A549 (cell line): Measurements from ENCODE around the gene CMTM7. TPM values are rescaled to one million over a fixed set of nuclear protein-coding genes. Genes with fewer than 3 reads are reported as not detected.

Experiments used
- ATAC-seq, 2 experiments: fragments of 200-7000 bp in 1 of 2; fragments of >200 bp in 1 of 2; cut with Nextera tagmentation in 1 of 2; cut with Tn5 transposase in 1 of 2; 3 replicates each; pipeline versions ENCODE4 v1.8.0 to v1.9.1; 2018 to 2020; ENCODE audit warnings: mild to moderate bottlenecking in 1 of 2, moderate library complexity in 1 of 2
- CTCF ChIA-PET: fragments of 300-600 bp; sonication (Branson Sonifier 250); formaldehyde crosslinking; extraction: SDS; loops from one replicate; lab custom pipeline; 2021; ENCODE audit warnings: antibody characterized with exemption, inconsistent platforms; lab: Yijun Ruan, JAX
- POLR2A ChIA-PET: fragments of 350-600 bp; formaldehyde crosslinking; extraction: SDS; loops from one replicate; lab custom pipeline; 2021; ENCODE audit warnings: antibody characterized with exemption, inconsistent platforms; lab: Yijun Ruan, JAX
- DNase-seq, 2 experiments: peaks; one replicate each; pipeline versions ENCODE4 v3.0.0 to v3.0.0-alpha.2; 2011 to 2016; ENCODE audit warnings: low read depth in 1 of 2, low spot score in 1 of 2
- FAIRE-seq: peaks from 2 replicates; lab custom pipeline; 2011; peaks lifted over from hg19 to GRCh38; lab: Jason Lieb, UNC
- H3K27ac ChIP-seq, 2 experiments: fragments of >200 bp; sonication (Bioruptor Twin); formaldehyde crosslinking; 3 replicates each; pipeline ENCODE4 v1.5.1; 2016 to 2017
- H3K4me1 ChIP-seq: fragments of >200 bp; sonication (Bioruptor Twin); formaldehyde crosslinking; 3 replicates; pipeline ENCODE4 v1.6.1; 2016
- H3K4me2 ChIP-seq: fragments of >200 bp; sonication (Bioruptor Twin); formaldehyde crosslinking; 3 replicates; pipeline ENCODE4 v1.6.1; 2016
- H3K4me3 ChIP-seq: fragments of >200 bp; sonication (Bioruptor Twin); formaldehyde crosslinking; 3 replicates; pipeline ENCODE4 v1.5.1; 2016
- H3K9me3 ChIP-seq: fragments of >200 bp; sonication (Bioruptor Twin); formaldehyde crosslinking; 3 replicates; pipeline ENCODE4 v1.6.1; 2016
- CBX2 ChIP-seq: fragments of 200-600 bp; sonication (generic); IDR thresholded peaks from 2 replicates; pipeline ENCODE4 v1.6.1; 2016; ENCODE audit warnings: low read depth, mild to moderate bottlenecking, borderline replicate concordance
- CBX8 ChIP-seq: fragments of 200-600 bp; sonication (generic); IDR thresholded peaks from 2 replicates; pipeline ENCODE4 v1.6.1; 2016
- CHD4 ChIP-seq: fragments of 200-600 bp; sonication (generic); IDR thresholded peaks from 2 replicates; pipeline ENCODE4 v1.6.1; 2016; ENCODE audit warnings: antibody characterized with exemption, mild to moderate bottlenecking, borderline replicate concordance
- EHF ChIP-seq: fragments of 250-450 bp; sonication (Bioruptor Pico); IDR thresholded peaks from 2 replicates; pipeline ENCODE4 v1.5.0; 2020; ENCODE audit warnings: mild to moderate bottlenecking
- ESRRA ChIP-seq: fragments of 150-350 bp; IDR thresholded peaks from 2 replicates; pipeline ENCODE4 v1.6.1; 2014; ENCODE audit warnings: mild to moderate bottlenecking, low read length, borderline replicate concordance
- GATA3 ChIP-seq: IDR thresholded peaks from 2 replicates; pipeline ENCODE4 v1.6.1; 2012; ENCODE audit warnings: borderline replicate concordance
- HEYL ChIP-seq: fragments of 250-450 bp; sonication (Bioruptor Pico); IDR thresholded peaks from 2 replicates; pipeline ENCODE4 v1.8.0; 2021; ENCODE audit warnings: mild to moderate bottlenecking, moderate library complexity
- HOXB13 ChIP-seq: fragments of 250-450 bp; sonication (Bioruptor Pico); IDR thresholded peaks from 2 replicates; pipeline ENCODE4 v1.5.0; 2020; ENCODE audit warnings: low read depth, mild to moderate bottlenecking, moderate library complexity
- HOXB5 ChIP-seq: fragments of 250-450 bp; sonication (Bioruptor Pico); IDR thresholded peaks from 2 replicates; pipeline ENCODE4 v1.5.0; 2020; ENCODE audit warnings: mild to moderate bottlenecking, moderate library complexity
- JUN ChIP-seq, 2 experiments: fragments of >200 bp; sonication (Bioruptor Twin); formaldehyde crosslinking; IDR thresholded peaks; 2 replicates in 1 of 2; 3 replicates in 1 of 2; pipeline ENCODE4 v1.6.1; 2016 to 2017
- KDM1A ChIP-seq: fragments of 200-600 bp; sonication (generic); IDR thresholded peaks from 2 replicates; pipeline ENCODE4 v1.6.1; 2016; ENCODE audit warnings: low read depth, mild to moderate bottlenecking
- MAFK ChIP-seq: fragments of 450-650 bp; IDR thresholded peaks from 2 replicates; pipeline ENCODE4 v1.6.1; 2014; ENCODE audit not compliant: partially characterized antibody
- MAX ChIP-seq: IDR thresholded peaks from 2 replicates; pipeline ENCODE4 v1.6.1; 2012
- MAZ ChIP-seq: fragments of 150-350 bp; IDR thresholded peaks from 2 replicates; pipeline ENCODE4 v1.6.1; 2014; ENCODE audit warnings: antibody characterized with exemption, low read depth, low read length, borderline replicate concordance
- MYC ChIP-seq: IDR thresholded peaks from 2 replicates; pipeline ENCODE4 v1.6.1; 2012; ENCODE audit warnings: mild to moderate bottlenecking, inconsistent platforms, low read length, improper control_type of control experiment, borderline replicate concordance
- NR3C1 ChIP-seq: fragments of >200 bp; sonication (Bioruptor Twin); formaldehyde crosslinking; IDR thresholded peaks from 3 replicates; pipeline ENCODE4 v1.6.1; 2017
- PHF8 ChIP-seq: fragments of 200-600 bp; sonication (generic); IDR thresholded peaks from 2 replicates; pipeline ENCODE4 v1.6.1; 2016; ENCODE audit warnings: low read depth, mild to moderate bottlenecking, antibody characterized with exemption, moderate library complexity, borderline replicate concordance
- POLR2A ChIP-seq: IDR thresholded peaks from 2 replicates; pipeline ENCODE4 v1.6.1; 2012; ENCODE audit warnings: mild to moderate bottlenecking, low read length
- RCOR1 ChIP-seq: fragments of 150-350 bp; IDR thresholded peaks from 2 replicates; pipeline ENCODE4 v1.6.1; 2014; ENCODE audit warnings: antibody characterized with exemption, low read length, low read depth
- RNF2 ChIP-seq: fragments of 200-600 bp; sonication (generic); IDR thresholded peaks from 2 replicates; pipeline ENCODE4 v1.6.1; 2016; ENCODE audit warnings: low read depth, mild to moderate bottlenecking, antibody characterized with exemption, moderate library complexity, borderline replicate concordance
- SMC3 ChIP-seq: fragments of >200 bp; sonication (Bioruptor Twin); formaldehyde crosslinking; IDR thresholded peaks from 3 replicates; pipeline ENCODE4 v1.6.1; 2018; ENCODE audit warnings: inconsistent platforms
- SREBF2 ChIP-seq: fragments of 450-650 bp; IDR thresholded peaks from 2 replicates; pipeline ENCODE4 v1.6.1; 2014; ENCODE audit warnings: mild to moderate bottlenecking, moderate library complexity
- USF2 ChIP-seq: fragments of 450-650 bp; IDR thresholded peaks from 2 replicates; pipeline ENCODE4 v1.6.1; 2014; ENCODE audit warnings: antibody characterized with exemption
- ZC3H11A ChIP-seq: fragments of 450-650 bp; IDR thresholded peaks from 2 replicates; pipeline ENCODE4 v1.6.1; 2014; ENCODE audit warnings: antibody characterized with exemption, mild to moderate bottlenecking
- ZSCAN20 ChIP-seq: fragments of 250-450 bp; sonication (Bioruptor Pico); IDR thresholded peaks from 2 replicates; pipeline ENCODE4 v1.8.0; 2022; ENCODE audit warnings: mild to moderate bottlenecking, moderate library complexity
- WGBS: methylation state at CpG from one replicate; pipeline ENCODE4 v1.1.6; 2017; ENCODE audit errors: missing lambda C conversion rate; 5-methylcytosine and 5-hydroxymethylcytosine counted together
- polyA plus RNA-seq, 4 experiments: library from polyadenylated mRNA; depleted of rRNA in 3 of 4; stranded (reverse); fragments of >200 nt; fragmentation: RNase III in 1 of 4; extraction: RNeasy Plus Mini Kit Qiagen cat#74134 plus additional on column Dnase treatment in 1 of 4; gene quantifications; 2 replicates in 3 of 4; 3 replicates in 1 of 4; pipeline ENCODE4 v1.2.3, GENCODE V29; 2011 to 2017

The CMTM7 gene
- polyA plus RNA-seq, 2 of the 4 experiments (the other 2 are of a cell fraction) = 14.2 to 18.7 TPM

- DNase-seq = no peak
- Histone ChIP-seq H3K9me3 (no peaks in the 10 kb centered on the region), H3K27ac (no peak overlapping the region), H3K4me2 (no peak overlapping the region), H3K4me1 (no peaks in the 10 kb centered on the region), H3K4me3 (no peak overlapping the region)
- ChIA-PET POLR2A (no interaction called here), CTCF (interaction anchor here (0.5 to 7.5 kb wide), 31 partner anchors 10 to 298 kb away, joined by 3 to 88 read pairs (median 4); partner anchors contain the start of gene CMTM7)
- 79% methylated on average over 5 of the region's 5 CpGs for WGBS
- ATAC-seq = no peak
- TF ChIP-seq MAFK (no peak), MYC (no peak), RCOR1 (no peak), MAZ (no peak), HOXB5 (CRISPR knock-in tag) (no peak)
- no peak for FAIRE-seq
These were observed 16.1 kb upstream of the CMTM7 start for GRCh38 chr3:32375596-32375930.

DNA sequence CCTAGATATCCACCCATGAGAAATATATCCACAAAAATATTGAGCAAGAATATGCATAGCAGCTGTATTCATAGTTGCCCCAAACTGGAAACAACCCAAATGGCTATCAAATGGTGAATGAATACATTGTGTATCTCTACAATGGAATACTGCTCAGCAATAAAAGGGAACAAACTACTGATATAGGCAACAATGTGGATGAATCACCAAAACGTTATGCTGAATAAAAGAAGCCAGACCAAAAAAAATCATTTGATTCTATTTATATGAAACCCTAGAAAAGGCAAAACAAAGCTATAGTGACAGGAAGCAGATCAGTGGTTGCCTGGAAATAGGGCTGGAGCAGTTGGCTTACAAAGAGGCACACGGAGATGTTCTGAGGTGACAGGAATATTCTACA is 15.5 kb upstream of the CMTM7 start:
- WGBS = 73% methylated on average over 2 of the region's 2 CpGs
- no peaks in the 10 kb centered on the region for H3K4me1 ChIP-seq
- no peak overlapping the region for H3K4me3 ChIP-seq
- no peaks in the 10 kb centered on the region for H3K9me3 ChIP-seq
- no peak for ATAC-seq
- no peak for FAIRE-seq
- H3K27ac ChIP-seq = no peak overlapping the region
- no peak for TF ChIP-seq CBX8
- TF ChIP-seq POLR2A = no peak
- no peak for TF ChIP-seq ZC3H11A
- TF ChIP-seq PHF8 = no peak
- TF ChIP-seq HOXB5 (CRISPR knock-in tag) = no peak
- TF ChIP-seq KDM1A = no peak
- no peak for TF ChIP-seq HEYL (CRISPR knock-in tag)
- no peak for TF ChIP-seq MAX
- TF ChIP-seq HOXB13 (CRISPR knock-in tag) = no peak
- TF ChIP-seq CHD4 = no peak
- no peak for TF ChIP-seq ZSCAN20 (CRISPR knock-in tag)
- TF ChIP-seq RCOR1 = no peak
- TF ChIP-seq SREBF2 = no peak
- no peak for TF ChIP-seq JUN (IDR thresholded peaks at IDR 0.05)
- TF ChIP-seq ESRRA = no peak
- TF ChIP-seq MAFK = no peak
- POLR2A ChIA-PET = no interaction called here
- CTCF ChIA-PET = interaction anchor here (0.5 to 7.5 kb wide), 23 partner anchors 9 to 591 kb away, joined by 3 to 88 read pairs (median 4); partner anchors contain the start of gene CMTM7
- H3K4me2 ChIP-seq = no peak overlapping the region
- DNase-seq = no peak

GRCh38 chr3:32379831-32380500 is 11.7 kb upstream of the CMTM7 start:
- H3K4me3 ChIP-seq = no peak overlapping the region
- H3K4me1 ChIP-seq = no peaks in the 10 kb centered on the region
- DNase-seq = no peak
- no peak for FAIRE-seq
- POLR2A ChIA-PET = no interaction called here
- 86% methylated on average over 10 of the region's 10 CpGs for WGBS
- CTCF ChIA-PET = no interaction called here
- no peak overlapping the region for H3K4me2 ChIP-seq
- H3K27ac ChIP-seq = no peak overlapping the region
- H3K9me3 ChIP-seq = no peaks in the 10 kb centered on the region
- no peak for ATAC-seq
- no peak for TF ChIP-seq CBX2
- no peak for TF ChIP-seq ZC3H11A
- no peak for TF ChIP-seq NR3C1

DNA sequence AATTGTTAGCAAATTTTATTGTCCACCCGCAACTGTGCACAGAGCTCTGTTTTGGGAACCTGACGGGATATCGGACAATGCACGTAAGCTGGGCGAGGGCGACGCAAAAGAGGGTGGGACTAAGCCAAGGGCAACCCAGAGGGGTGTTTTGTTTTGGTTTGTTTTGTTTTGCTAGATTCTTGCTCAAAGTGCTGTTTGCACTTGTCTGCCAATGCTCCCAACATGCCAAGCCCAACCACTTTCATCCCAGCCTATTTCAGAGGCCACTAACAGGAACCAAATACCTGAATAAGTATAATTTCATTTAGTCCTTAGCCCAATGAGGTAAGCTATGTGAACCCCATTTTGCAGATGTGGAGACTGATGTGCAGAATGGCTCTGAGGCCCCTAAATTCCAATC is 9.7 kb upstream of the CMTM7 start:
- no peak for DNase-seq
- TF ChIP-seq GATA3 (no peak), CBX2 (no peak), RNF2 (no peak), HOXB5 (CRISPR knock-in tag) (no peak), SMC3 (no peak), JUN (IDR thresholded peaks at IDR 0.05) (no peak), EHF (CRISPR knock-in tag) (no peak), MAX (no peak), USF2 (no peak)
- no peaks in the 10 kb centered on the region for H3K4me1 ChIP-seq
- no peak for FAIRE-seq
- no peak overlapping the region for H3K27ac ChIP-seq
- CTCF ChIA-PET = interaction anchor here (1.0 to 2.0 kb wide), 3 partner anchors 8 to 204 kb away, joined by 3 to 5 read pairs (median 4); no protein-coding TSS in a partner anchor
- H3K4me3 ChIP-seq = no peak overlapping the region
- no peaks in the 10 kb centered on the region for H3K9me3 ChIP-seq
- no peak overlapping the region for H3K4me2 ChIP-seq
- 94% methylated on average over 7 of the region's 7 CpGs for WGBS
- POLR2A ChIA-PET = no interaction called here
- ATAC-seq = no peak
